Right forelimb (tissue), 1 donor: ENCODE results near the gene TAF3.
A peak's percentile ranks its signal among the peaks of the same experiment; 100 is the strongest.
"Not testable (repeated sequence)": the region's sequence is repeated elsewhere in the genome, so short reads cannot be mapped to it uniquely, and the experiment has no call there.

Source experiments
- DNase-seq: peaks from one replicate; pipeline ENCODE4 v3.0.0-alpha.2; 2018

The TAF3 gene

GRCh38 chr10:7811000-7811399, 7.3 kb upstream of the TAF3 start:
- no peak for DNase-seq

GRCh38 chr10:7811743-7812142, 6.6 kb upstream of the TAF3 start:
- DNase-seq, result not testable (repeated sequence)

GRCh38 chr10:7813481-7813880, 4.8 kb upstream of the TAF3 start:
- no peak for DNase-seq

GRCh38 chr10:7817576-7817975, 729 bp upstream of the TAF3 start:
- DNase-seq, result no peak

GRCh38 chr10:7817984-7818294, 366 bp upstream of the TAF3 start:
- no peak for DNase-seq

- DNase-seq, result peak; percentile 53
These were observed 786 bp downstream of the TAF3 start for GRCh38 chr10:7819121-7819460.

- no peak for DNase-seq
These were observed 5.9 kb downstream of the TAF3 start for GRCh38 chr10:7824251-7824650.

GRCh38 chr10:7826971-7827370, 8.7 kb downstream of the TAF3 start:
- DNase-seq, result no peak

GRCh38 chr10:7829289-7829834, 11.1 kb downstream of the TAF3 start:
- DNase-seq, result no peak

GRCh38 chr10:7832060-7832459, 13.8 kb downstream of the TAF3 start:
- DNase-seq, result no peak

- DNase-seq, result no peak
These were observed 14.9 kb downstream of the TAF3 start for GRCh38 chr10:7833210-7833609.

GRCh38 chr10:7834262-7834661, 16.0 kb downstream of the TAF3 start:
- no peak for DNase-seq

GRCh38 chr10:7836571-7836970, 18.3 kb downstream of the TAF3 start:
- DNase-seq, result no peak

GRCh38 chr10:7846591-7846990, 28.3 kb downstream of the TAF3 start:
- DNase-seq, result no peak

- no peak for DNase-seq
These were observed 35.0 kb downstream of the TAF3 start for GRCh38 chr10:7853226-7853842.

GRCh38 chr10:7853890-7854289, 35.6 kb downstream of the TAF3 start:
- DNase-seq, result no peak

- no peak for DNase-seq
These were observed 36.9 kb downstream of the TAF3 start for GRCh38 chr10:7855205-7855604.

- DNase-seq, result no peak
These were observed 38.4 kb downstream of the TAF3 start for GRCh38 chr10:7856678-7857077.

- DNase-seq, result no peak
These were observed 39.0 kb downstream of the TAF3 start for GRCh38 chr10:7857262-7857661.

- no peak for DNase-seq
These were observed 43.3 kb downstream of the TAF3 start for GRCh38 chr10:7861509-7862120.

GRCh38 chr10:7862121-7862514, 43.8 kb downstream of the TAF3 start:
- no peak for DNase-seq

GRCh38 chr10:7866176-7866575, 47.9 kb downstream of the TAF3 start:
- DNase-seq, result no peak

GRCh38 chr10:7872041-7872442, 53.7 kb downstream of the TAF3 start:
- no peak for DNase-seq

- no peak for DNase-seq
These were observed 56.6 kb downstream of the TAF3 start for GRCh38 chr10:7874864-7875263.

GRCh38 chr10:7876541-7877127, 58.3 kb downstream of the TAF3 start:
- no peak for DNase-seq
